Activated CD4-positive, alpha-beta memory T cell treated with anti-CD3 and anti-CD28 coated beads, Interleukin-2, amount 10 ng/mL, durations not matched to agents 7 days and 5 days (primary cell): ENCODE data around the gene DHRS13. TPM values are rescaled to one million over a fixed set of nuclear protein-coding genes. Genes with fewer than 3 reads are reported as not detected.
A peak's percentile ranks its signal among the peaks of the same experiment; 100 is the strongest.

Source experiments
- CTCF ChIA-PET: fragments of 350-600 bp; sonication (Branson Sonifier 250); formaldehyde crosslinking; loops from one replicate; lab custom pipeline; 2021; ENCODE audit warnings: antibody characterized with exemption, inconsistent platforms; lab: Charles Lee
- POLR2A ChIA-PET: fragments of 350-600 bp; sonication (Branson Sonifier 250); formaldehyde crosslinking; loops from one replicate; lab custom pipeline; 2021; ENCODE audit warnings: antibody characterized with exemption; lab: Charles Lee
- DNase-seq: peaks from one replicate; pipeline ENCODE4 v3.0.0-alpha.2; 2020
- H3K27ac Mint-ChIP-seq: one replicate; pipeline ENCODE4 v1.8.0; 2021; ENCODE audit warnings: mild to moderate bottlenecking, mixed read lengths
- H3K27me3 Mint-ChIP-seq: one replicate; pipeline ENCODE4 v1.8.0; 2021; ENCODE audit warnings: mixed read lengths
- H3K36me3 Mint-ChIP-seq: one replicate; pipeline ENCODE4 v1.8.0; 2021; ENCODE audit warnings: low read depth, mixed read lengths
- H3K4me1 Mint-ChIP-seq: one replicate; pipeline ENCODE4 v1.8.0; 2021; ENCODE audit warnings: mixed read lengths
- H3K4me3 Mint-ChIP-seq: one replicate; pipeline ENCODE4 v1.8.0; 2021; ENCODE audit warnings: mild to moderate bottlenecking, mixed read lengths
- H3K9me3 Mint-ChIP-seq: one replicate; pipeline ENCODE4 v1.8.0; 2021; ENCODE audit warnings: mixed read lengths
- total RNA-seq, 2 experiments: library from RNA; stranded (reverse); gene quantifications; one replicate each; pipeline ENCODE4 v1.2.3, GENCODE V29; 2021

The DHRS13 gene
- total RNA-seq, 2 experiments from 2014 or later: 25.2 to 25.7 TPM

DNA sequence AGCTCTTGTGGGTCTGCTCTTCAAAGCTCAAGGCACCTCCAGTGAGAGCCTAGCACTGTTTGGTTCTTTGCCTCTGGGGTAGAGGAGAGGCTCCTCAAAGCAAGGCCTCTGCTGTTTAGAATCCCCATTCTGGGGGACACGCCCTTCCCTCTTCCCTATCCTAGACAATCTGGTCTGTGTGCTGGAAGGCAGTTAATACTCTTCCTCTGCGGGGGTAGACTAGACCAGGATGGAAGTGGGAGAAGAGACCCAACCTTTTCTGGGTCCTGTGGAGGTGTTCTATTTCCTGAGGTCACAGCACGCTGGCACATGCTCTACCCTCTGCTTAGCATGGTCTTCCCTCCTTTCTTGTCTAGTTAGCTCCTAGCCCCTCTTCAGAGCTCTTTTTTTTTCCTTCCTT lies 40.3 kb downstream of the DHRS13 start:
- H3K27ac Mint-ChIP-seq: no peak overlapping the region
- no peak overlapping the region for H3K4me3 Mint-ChIP-seq
- H3K9me3 Mint-ChIP-seq: no peaks in the 10 kb centered on the region
- peaks cover 26% of the 10 kb centered on the region for H3K36me3 Mint-ChIP-seq
- DNase-seq: no peak
- no peaks in the 10 kb centered on the region for H3K27me3 Mint-ChIP-seq
- peaks cover 12% of the 10 kb centered on the region for H3K4me1 Mint-ChIP-seq
- ChIA-PET CTCF (no interaction called here), POLR2A (interaction anchor here (1.2 kb wide), 1 partner anchor 20 kb away, joined by 3 read pairs; no protein-coding TSS in a partner anchor)

DNA sequence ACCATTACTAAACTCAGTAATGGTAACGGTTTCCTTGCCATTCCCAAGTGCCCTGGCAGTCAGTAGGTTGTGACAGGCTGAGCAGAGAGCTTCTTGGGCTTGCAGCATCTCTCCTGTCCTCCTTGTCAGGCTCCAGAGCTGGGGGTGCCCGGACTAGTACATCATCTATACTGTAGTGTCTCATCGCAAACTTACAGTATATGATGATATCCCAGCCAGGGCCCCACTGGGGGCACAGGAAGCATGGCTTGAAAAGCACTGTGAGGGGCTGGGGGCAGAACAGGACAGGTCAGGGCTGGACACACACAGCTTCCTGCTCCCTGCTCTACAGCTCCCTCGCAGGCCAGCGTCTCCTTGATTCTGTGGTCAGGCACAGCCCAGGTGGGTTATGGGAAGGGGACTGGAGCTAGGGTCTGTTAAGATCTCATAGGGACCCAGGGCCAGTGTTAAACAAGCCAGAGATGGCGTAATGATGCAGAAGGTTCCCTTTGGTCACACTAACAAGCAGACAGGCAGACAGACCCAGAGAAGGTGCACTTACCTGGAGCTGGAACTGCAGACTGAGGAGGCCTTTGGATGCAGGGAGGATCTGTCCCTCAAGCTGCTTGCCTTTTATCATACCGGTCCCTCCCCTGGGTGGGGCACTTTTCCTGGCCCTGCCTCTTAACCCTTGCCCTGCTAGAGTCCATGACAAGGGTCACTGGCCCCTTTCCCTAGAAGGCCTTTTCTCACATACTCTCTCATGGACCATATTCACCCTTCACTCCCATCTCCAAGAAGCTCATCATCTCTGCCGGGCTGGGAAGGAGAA lies 41.3 kb downstream of the DHRS13 start:
- POLR2A ChIA-PET: interaction anchor here (1.1 to 1.2 kb wide), 2 partner anchors 19 to 21 kb away, joined by 3 read pairs; partner anchors contain the start of gene FAM222B
- Mint-ChIP-seq H3K9me3 (no peaks in the 10 kb centered on the region), H3K4me3 (no peak overlapping the region), H3K27me3 (no peaks in the 10 kb centered on the region), H3K27ac (no peak overlapping the region), H3K4me1 (peaks cover 14% of the 10 kb centered on the region), H3K36me3 (peaks cover 31% of the 10 kb centered on the region)
- CTCF ChIA-PET: interaction anchor here (0.9 kb wide), 1 partner anchor 135 kb away, joined by 3 read pairs; no protein-coding TSS in a partner anchor
- DNase-seq: no peak

DNA sequence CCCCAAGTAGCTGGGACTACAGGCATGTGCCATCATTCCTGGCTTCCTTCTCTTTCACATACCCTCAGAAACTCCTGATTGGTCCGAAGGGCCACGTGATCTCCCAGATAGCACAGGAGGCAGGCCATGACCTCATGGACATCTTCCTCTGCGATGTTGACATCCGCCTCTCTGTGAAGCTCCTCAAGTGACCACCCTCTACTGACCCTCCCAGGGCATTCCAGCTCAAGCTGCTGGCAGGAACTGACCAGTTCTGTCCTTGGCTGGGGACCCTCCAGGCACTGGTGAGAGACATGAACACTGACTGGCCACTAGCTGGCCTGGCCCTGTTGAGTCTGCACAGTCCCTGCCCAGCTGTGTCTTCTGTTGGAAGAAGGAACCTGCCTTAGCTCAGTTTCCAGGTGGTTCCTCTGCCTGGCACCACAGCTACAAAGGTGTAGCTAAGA lies 42.5 kb downstream of the DHRS13 start:
- Mint-ChIP-seq H3K27ac (no peak overlapping the region), H3K9me3 (no peaks in the 10 kb centered on the region), H3K36me3 (peaks cover 33% of the 10 kb centered on the region), H3K4me1 (peaks cover 14% of the 10 kb centered on the region), H3K4me3 (no peak overlapping the region), H3K27me3 (no peaks in the 10 kb centered on the region)
- ChIA-PET CTCF (interaction anchor here (0.9 kb wide), 1 partner anchor 133 kb away, joined by 3 read pairs; no protein-coding TSS in a partner anchor), POLR2A (interaction anchor here (1.1 kb wide), 1 partner anchor 18 kb away, joined by 3 read pairs; the partner anchor contains the start of gene FAM222B)
- no peak for DNase-seq

DNA sequence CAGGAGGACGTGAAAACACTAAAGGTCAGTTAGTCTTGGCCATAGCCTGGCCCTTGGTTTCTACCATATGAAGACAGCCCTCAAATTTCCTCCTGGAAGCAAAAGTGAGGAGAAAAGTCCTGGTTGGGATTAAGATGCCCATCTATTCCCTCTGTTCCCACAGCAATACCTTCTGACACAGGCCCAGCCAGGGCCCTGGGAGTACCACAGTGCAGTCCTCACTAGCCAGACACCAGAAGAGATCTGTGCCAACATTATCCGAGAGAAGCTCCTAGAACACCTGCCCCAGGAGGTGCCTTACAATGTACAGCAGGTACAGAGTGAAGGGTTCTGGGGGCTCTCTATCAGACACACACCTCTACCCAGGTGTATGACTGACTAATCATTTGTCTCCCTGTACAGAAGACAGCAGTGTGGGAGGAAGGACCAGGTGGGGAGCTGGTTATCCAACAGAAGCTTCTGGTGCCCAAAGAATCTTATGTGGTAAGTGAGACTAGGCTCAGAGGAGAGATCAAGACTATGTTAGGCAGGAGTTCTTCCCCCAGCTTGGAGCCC lies 44.0 kb downstream of the DHRS13 start:
- Mint-ChIP-seq H3K9me3 (no peaks in the 10 kb centered on the region), H3K4me3 (no peak overlapping the region), H3K27ac (no peak overlapping the region), H3K27me3 (no peaks in the 10 kb centered on the region), H3K4me1 (peaks cover 26% of the 10 kb centered on the region), H3K36me3 (peaks cover 33% of the 10 kb centered on the region)
- DNase-seq: no peak
- ChIA-PET CTCF (interaction anchor here (1.1 to 2.1 kb wide), 2 partner anchors 10 to 12 kb away, joined by 5 read pairs; no protein-coding TSS in a partner anchor), POLR2A (interaction anchor here (0.9 to 1.7 kb wide), 5 partner anchors 13 to 58 kb away, joined by 3 to 6 read pairs (median 3); partner anchors contain the start of gene FAM222B)

DNA sequence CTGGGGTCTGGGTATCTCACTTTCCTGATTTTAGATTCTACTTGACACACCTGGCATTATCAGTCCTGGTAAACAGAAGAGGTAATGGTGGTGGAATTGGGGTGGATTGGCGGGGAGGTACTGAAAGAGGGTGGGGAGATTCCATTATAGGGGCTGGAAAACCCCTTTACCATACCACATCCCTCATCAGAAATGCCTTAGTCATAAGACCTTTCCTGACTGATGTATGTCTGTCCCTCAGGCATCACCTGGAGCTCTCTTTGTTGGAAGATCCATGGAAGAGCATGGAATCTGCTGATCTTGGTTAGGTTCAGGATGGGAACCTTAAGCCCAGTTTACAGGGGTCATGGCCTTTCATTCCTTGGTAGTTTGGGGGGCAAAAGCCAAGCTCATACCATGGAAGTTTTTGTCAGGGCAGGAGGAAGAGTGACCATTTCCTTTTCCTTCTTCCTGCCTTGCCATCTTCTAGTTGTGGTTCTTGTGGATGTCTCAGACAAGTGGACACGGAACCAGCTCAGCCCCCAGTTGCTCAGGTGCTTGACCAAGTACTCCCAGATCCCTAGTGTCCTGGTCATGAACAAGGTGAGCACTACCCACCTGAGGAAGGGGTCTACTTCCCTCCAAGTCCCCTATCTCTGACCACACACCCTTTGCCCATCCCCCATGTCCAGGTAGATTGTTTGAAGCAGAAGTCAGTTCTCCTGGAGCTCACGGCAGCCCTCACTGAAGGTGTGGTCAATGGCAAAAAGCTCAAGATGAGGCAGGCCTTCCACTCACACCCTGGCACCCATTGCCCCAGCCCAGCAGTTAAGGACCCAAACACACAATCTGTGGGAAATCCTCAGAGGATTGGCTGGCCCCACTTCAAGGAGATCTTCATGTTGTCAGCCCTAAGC lies 44.7 kb downstream of the DHRS13 start:
- no peak overlapping the region for H3K27ac Mint-ChIP-seq
- no peak for DNase-seq
- ChIA-PET POLR2A (interaction anchor here (1.0 to 1.7 kb wide), 4 partner anchors 13 to 44 kb away, joined by 3 to 6 read pairs (median 4); partner anchors contain the start of gene FAM222B), CTCF (interaction anchor here (1.1 to 2.1 kb wide), 2 partner anchors 10 to 13 kb away, joined by 5 read pairs; no protein-coding TSS in a partner anchor)
- no peaks in the 10 kb centered on the region for H3K9me3 Mint-ChIP-seq
- H3K36me3 Mint-ChIP-seq: peaks cover 33% of the 10 kb centered on the region
- H3K4me1 Mint-ChIP-seq: peaks cover 30% of the 10 kb centered on the region
- H3K27me3 Mint-ChIP-seq: no peaks in the 10 kb centered on the region
- peak overlapping the region; percentile 42 for H3K4me3 Mint-ChIP-seq

DNA sequence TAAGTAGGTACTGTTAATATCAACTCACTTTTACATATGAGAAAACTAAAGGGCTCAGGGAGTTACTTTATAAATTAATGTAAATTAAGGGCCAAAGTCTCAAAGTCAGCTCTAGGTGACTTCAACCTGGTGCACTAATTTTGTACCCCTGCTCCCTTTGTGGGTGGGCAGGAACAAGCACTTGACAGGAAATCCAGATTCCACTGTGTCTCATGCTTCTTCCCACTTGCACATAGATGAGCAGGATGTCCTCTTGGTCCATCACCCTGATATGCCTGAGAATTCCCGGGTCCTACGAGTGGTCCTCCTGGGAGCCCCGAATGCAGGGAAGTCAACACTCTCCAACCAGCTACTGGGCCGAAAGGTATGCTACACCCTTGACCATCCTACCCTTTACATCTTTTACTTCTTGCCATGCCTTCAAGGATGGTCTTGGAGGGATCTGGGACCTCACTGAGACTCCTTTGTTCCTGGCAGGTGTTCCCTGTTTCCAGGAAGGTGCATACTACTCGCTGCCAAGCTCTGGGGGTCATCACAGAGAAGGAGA lies 46.8 kb downstream of the DHRS13 start:
- Mint-ChIP-seq H3K36me3 (peaks cover 28% of the 10 kb centered on the region), H3K4me3 (peak overlapping the region; percentile 95), H3K9me3 (no peaks in the 10 kb centered on the region)

DNA sequence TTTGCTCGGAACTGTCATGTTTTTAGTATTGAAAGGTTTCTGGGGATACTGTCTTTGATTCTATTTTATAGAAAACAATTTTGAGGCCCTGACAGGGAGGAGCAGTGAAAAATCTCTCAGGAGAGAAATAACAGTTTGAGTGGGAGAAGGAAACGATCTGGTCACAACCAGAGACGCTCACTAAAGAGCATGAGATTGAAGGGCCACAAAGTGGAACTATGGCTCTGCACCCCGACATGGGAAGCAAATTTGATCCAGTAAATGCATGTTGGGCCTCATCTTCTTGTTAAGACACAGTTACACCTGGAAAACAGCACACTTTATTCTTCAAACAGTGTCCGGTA lies 47.6 kb downstream of the DHRS13 start:
- Mint-ChIP-seq H3K27ac (peak overlapping the region; percentile 78), H3K4me1 (peaks cover 30% of the 10 kb centered on the region), H3K36me3 (peaks cover 23% of the 10 kb centered on the region), H3K4me3 (peak overlapping the region; percentile 95), H3K9me3 (no peaks in the 10 kb centered on the region), H3K27me3 (no peaks in the 10 kb centered on the region)
- ChIA-PET POLR2A (interaction anchor here (1.0 to 1.8 kb wide), 4 partner anchors 13 to 92 kb away, joined by 3 to 9 read pairs (median 6); partner anchors contain the start of genes FAM222B and FLOT2), CTCF (interaction anchor here (0.8 to 1.5 kb wide), 2 partner anchors 37 to 129 kb away, joined by 3 to 4 read pairs; no protein-coding TSS in a partner anchor)
- no peak for DNase-seq

More for the DNA sequence above, 46.8 kb downstream of the DHRS13 start:
- Mint-ChIP-seq H3K27ac (no peak overlapping the region), H3K27me3 (no peaks in the 10 kb centered on the region), H3K4me1 (peaks cover 30% of the 10 kb centered on the region)
- no peak for DNase-seq
- ChIA-PET POLR2A (interaction anchor here (1.0 to 1.8 kb wide), 3 partner anchors 14 to 42 kb away, joined by 4 to 9 read pairs (median 7); partner anchors contain the start of genes FAM222B and FLOT2), CTCF (interaction anchor here (0.6 to 1.5 kb wide), 4 partner anchors 36 to 129 kb away, joined by 3 to 4 read pairs (median 4); partner anchors contain the start of gene DHRS13)

DNA sequence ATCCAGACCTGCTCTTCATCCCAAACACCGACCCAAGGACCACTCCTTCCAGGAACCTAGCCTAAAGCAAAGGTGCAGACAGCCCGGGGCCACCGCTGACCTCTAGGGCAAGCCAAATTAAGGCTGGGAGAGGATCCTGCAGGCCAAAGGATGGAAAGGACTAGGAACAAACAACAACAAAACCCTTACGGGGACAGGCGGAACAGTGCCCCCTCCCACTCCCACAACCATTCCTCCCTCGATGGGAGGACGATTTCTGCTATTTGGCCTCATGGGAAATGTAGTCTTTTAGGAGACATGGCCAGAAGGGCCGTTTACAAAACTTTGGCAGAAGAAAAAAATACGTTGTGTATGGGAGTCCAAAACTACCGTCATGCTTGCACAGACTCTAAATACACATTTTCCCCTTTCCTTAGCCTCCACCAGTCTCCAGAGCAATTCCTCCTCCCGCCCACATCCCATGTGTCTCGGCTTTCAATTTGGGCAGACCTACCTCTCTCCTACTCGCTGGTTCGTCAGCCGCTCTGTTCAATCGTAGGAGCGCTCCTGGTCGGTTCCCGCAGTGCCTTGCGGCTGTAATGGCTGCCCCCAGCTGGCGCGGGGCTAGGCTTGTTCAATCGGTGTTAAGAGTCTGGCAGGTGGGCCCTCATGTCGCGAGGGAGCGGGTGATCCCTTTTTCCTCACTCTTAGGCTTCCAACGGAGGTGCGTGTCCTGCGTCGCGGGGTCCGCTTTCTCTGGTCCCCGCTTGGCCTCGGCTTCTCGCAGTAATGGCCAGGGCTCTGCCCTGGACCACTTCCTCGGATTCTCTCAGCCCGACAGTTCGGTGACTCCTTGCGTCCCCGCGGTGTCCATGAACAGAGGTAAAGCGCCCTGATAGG lies 48.2 kb downstream of the DHRS13 start, which contains the start of gene ERAL1:
TSS of gene ERAL1 (plus strand) at position 560 of the 879 bp plus-strand sequence. CDS start at position 579, 19 bp downstream.
- Mint-ChIP-seq H3K36me3 (peaks cover 22% of the 10 kb centered on the region), H3K4me1 (peaks cover 30% of the 10 kb centered on the region), H3K27ac (peak within 1 kb of the TSS; percentile 78), H3K9me3 (no peaks in the 10 kb centered on the region), H3K27me3 (no peaks in the 10 kb centered on the region), H3K4me3 (peak within 1 kb of the TSS; percentile 95)
- CTCF ChIA-PET: no interaction called here
- POLR2A ChIA-PET: interaction anchor here (1.0 to 1.8 kb wide), 3 partner anchors 12 to 91 kb away, joined by 3 to 9 read pairs (median 4); partner anchors contain the start of genes FAM222B and FLOT2
- peak; percentile 89 for DNase-seq

DNA sequence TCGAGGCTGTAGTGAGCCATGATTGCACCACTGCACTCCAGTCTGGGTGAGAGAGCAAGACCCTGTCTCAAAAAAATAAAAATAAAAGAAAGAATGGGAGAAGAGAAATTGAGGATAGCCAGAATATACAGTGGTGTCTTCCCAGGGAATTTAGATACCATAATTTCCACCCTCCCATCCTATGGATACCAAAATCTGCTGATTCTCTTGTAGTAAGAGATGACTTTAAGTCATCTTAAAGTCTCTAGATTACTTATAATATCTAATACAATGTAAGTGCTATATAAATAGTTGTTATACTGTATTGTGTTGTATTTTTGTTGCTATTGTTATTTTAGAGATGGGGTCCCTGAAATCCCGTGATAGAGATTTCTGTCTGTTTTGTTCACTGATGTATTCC lies 49.6 kb downstream of the DHRS13 start:
- no peaks in the 10 kb centered on the region for H3K27me3 Mint-ChIP-seq
- no peak for DNase-seq
- POLR2A ChIA-PET: interaction anchor here (0.9 kb wide), 1 partner anchor 11 kb away, joined by 4 read pairs; the partner anchor contains the start of gene FAM222B
- no peaks in the 10 kb centered on the region for H3K9me3 Mint-ChIP-seq
- CTCF ChIA-PET: interaction anchor here (0.7 to 0.9 kb wide), 2 partner anchors 89 to 126 kb away, joined by 3 to 5 read pairs; no protein-coding TSS in a partner anchor
- H3K4me1 Mint-ChIP-seq: peaks cover 30% of the 10 kb centered on the region
- H3K4me3 Mint-ChIP-seq: peak overlapping the region; percentile 27
- peaks cover 13% of the 10 kb centered on the region for H3K36me3 Mint-ChIP-seq
- no peak overlapping the region for H3K27ac Mint-ChIP-seq

DNA sequence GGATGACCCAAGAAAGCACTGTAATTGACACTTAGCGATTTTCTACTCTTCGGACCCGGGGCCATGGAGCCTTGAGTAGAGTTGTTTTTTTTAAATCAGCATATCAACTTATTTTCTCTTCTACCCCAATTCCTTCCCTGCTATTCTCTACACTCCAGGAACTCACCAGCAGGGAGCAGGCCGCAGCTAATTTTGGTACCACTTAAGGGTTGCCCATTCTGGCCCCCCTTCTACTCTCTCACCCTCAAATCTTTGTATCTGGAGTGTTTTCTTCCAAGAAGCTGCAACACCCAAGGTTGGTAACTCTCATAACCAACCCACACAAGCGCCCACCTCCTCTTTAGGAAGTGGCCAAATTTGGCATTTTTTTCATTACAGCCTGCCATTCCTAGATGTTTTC lies 53.6 kb downstream of the DHRS13 start:
- H3K4me3 Mint-ChIP-seq: no peak overlapping the region
- H3K27me3 Mint-ChIP-seq: no peaks in the 10 kb centered on the region
- ChIA-PET POLR2A (interaction anchor here (0.6 to 1.8 kb wide), 3 partner anchors 44 to 67 kb away, joined by 3 to 4 read pairs (median 3); no protein-coding TSS in a partner anchor), CTCF (interaction anchor here (0.8 to 2.9 kb wide), 13 partner anchors 9 to 268 kb away, joined by 3 to 11 read pairs (median 4); partner anchors contain the start of genes DHRS13, FLOT2 and TLCD1)
- H3K9me3 Mint-ChIP-seq: no peaks in the 10 kb centered on the region
- H3K27ac Mint-ChIP-seq: no peak overlapping the region
- no peaks in the 10 kb centered on the region for H3K36me3 Mint-ChIP-seq
- H3K4me1 Mint-ChIP-seq: peaks cover 6% of the 10 kb centered on the region
- DNase-seq: no peak
